HEK293T (cell line): ENCODE results near the gene SUSD1.

Experiments used
- CTCF ChIA-PET: fragments of 350-600 bp; formaldehyde crosslinking; extraction: SDS; loops from one replicate; lab custom pipeline; 2021; ENCODE audit warnings: antibody characterized with exemption, inconsistent platforms; lab: Yijun Ruan, JAX
- POLR2A ChIA-PET: fragments of 350-600 bp; formaldehyde crosslinking; extraction: SDS; loops from one replicate; lab custom pipeline; 2020; ENCODE audit warnings: antibody characterized with exemption, inconsistent platforms; lab: Yijun Ruan, JAX
- DNase-seq: peaks from one replicate; pipeline ENCODE4 v3.0.0; 2012; ENCODE audit warnings: mixed read lengths; ENCODE audit errors: extremely low spot score
- ARNT ChIP-seq: fragments of 450-650 bp; IDR thresholded peaks from 2 replicates; pipeline ENCODE4 v1.6.1; 2017; ENCODE audit warnings: mild to moderate bottlenecking
- BHLHE40 ChIP-seq: fragments of 450-650 bp; IDR thresholded peaks from 2 replicates; pipeline ENCODE4 v1.6.1; 2016; ENCODE audit warnings: mild to moderate bottlenecking, moderate library complexity, borderline replicate concordance
- CTBP1 ChIP-seq: fragments of 450-650 bp; IDR thresholded peaks from 2 replicates; pipeline ENCODE4 v1.6.1; 2016; ENCODE audit warnings: borderline replicate concordance
- ELF4 ChIP-seq: fragments of 450-650 bp; IDR thresholded peaks from 2 replicates; pipeline ENCODE4 v1.6.1; 2017; ENCODE audit warnings: antibody characterized with exemption
- FOXA1 ChIP-seq: fragments of 450-650 bp; IDR thresholded peaks from 2 replicates; pipeline ENCODE4 v1.6.1; 2016; ENCODE audit warnings: mild to moderate bottlenecking
- FOXK2 ChIP-seq: fragments of 450-650 bp; IDR thresholded peaks from 2 replicates; pipeline ENCODE4 v1.6.1; 2016; ENCODE audit warnings: mild to moderate bottlenecking
- FOXM1 ChIP-seq: fragments of 450-650 bp; IDR thresholded peaks from 2 replicates; pipeline ENCODE4 v1.6.1; 2017; ENCODE audit warnings: mild to moderate bottlenecking, borderline replicate concordance
- HDGF ChIP-seq: fragments of 450-650 bp; IDR thresholded peaks from 2 replicates; pipeline ENCODE4 v1.6.1; 2017; ENCODE audit warnings: antibody characterized with exemption, borderline replicate concordance
- L3MBTL2 ChIP-seq: fragments of 450-650 bp; conservative IDR thresholded peaks from 2 replicates; pipeline ENCODE4 v1.6.1; 2016; ENCODE audit warnings: mild to moderate bottlenecking
- LEF1 ChIP-seq: fragments of 450-650 bp; IDR thresholded peaks from 2 replicates; pipeline ENCODE4 v1.6.1; 2017; ENCODE audit warnings: mild to moderate bottlenecking, borderline replicate concordance
- NFRKB ChIP-seq: fragments of 450-650 bp; IDR thresholded peaks from 2 replicates; pipeline ENCODE4 v1.6.1; 2016; ENCODE audit warnings: mild to moderate bottlenecking, moderate library complexity
- PKNOX1 ChIP-seq: fragments of 450-650 bp; IDR thresholded peaks from 2 replicates; pipeline ENCODE4 v1.6.1; 2016
- SP1 ChIP-seq: fragments of 450-650 bp; IDR thresholded peaks from 2 replicates; pipeline ENCODE4 v1.6.1; 2017
- SUZ12 ChIP-seq: fragments of 450-650 bp; IDR thresholded peaks from 2 replicates; pipeline ENCODE4 v1.6.1; 2016; ENCODE audit warnings: mild to moderate bottlenecking
- TARDBP ChIP-seq: fragments of 450-650 bp; IDR thresholded peaks from 2 replicates; pipeline ENCODE4 v1.6.1; 2016
- ZNF384 ChIP-seq: fragments of 450-650 bp; IDR thresholded peaks from 2 replicates; pipeline ENCODE4 v1.6.1; 2016

The SUSD1 gene

GRCh38 chr9:112184946-112185345 lies 9.8 kb upstream of the SUSD1 start:
- no peak for DNase-seq
- no peak for TF ChIP-seq CTBP1
- no peak for TF ChIP-seq L3MBTL2
- TF ChIP-seq PKNOX1, result no peak
- no peak for TF ChIP-seq SP1
- TF ChIP-seq ZNF384, result no peak
- no peak for TF ChIP-seq LEF1
- no peak for TF ChIP-seq TARDBP
- no peak for TF ChIP-seq FOXK2
- TF ChIP-seq BHLHE40, result no peak
- no peak for TF ChIP-seq ARNT
- no peak for TF ChIP-seq SUZ12
- TF ChIP-seq NFRKB, result no peak
- POLR2A ChIA-PET, result interaction anchor here (0.9 kb wide), 1 partner anchor 11 kb away, joined by 3 read pairs; no protein-coding TSS in a partner anchor
- CTCF ChIA-PET, result no interaction called here

- DNase-seq, result no peak
- CTCF ChIA-PET, result no interaction called here
- POLR2A ChIA-PET, result interaction anchor here (0.9 kb wide), 1 partner anchor 10 kb away, joined by 3 read pairs; no protein-coding TSS in a partner anchor
- TF ChIP-seq SP1, result no peak
- no peak for TF ChIP-seq CTBP1
- no peak for TF ChIP-seq L3MBTL2
- TF ChIP-seq HDGF, result no peak
- no peak for TF ChIP-seq FOXM1
- TF ChIP-seq ELF4, result no peak
- no peak for TF ChIP-seq BHLHE40
- TF ChIP-seq ARNT, result no peak
- TF ChIP-seq LEF1, result no peak
- TF ChIP-seq NFRKB, result no peak
- TF ChIP-seq PKNOX1, result no peak
- TF ChIP-seq SUZ12, result no peak
- no peak for TF ChIP-seq ZNF384
- TF ChIP-seq FOXA1, result no peak
- TF ChIP-seq TARDBP, result no peak
These were observed 9.1 kb upstream of the SUSD1 start for GRCh38 chr9:112184221-112184620.

DNA sequence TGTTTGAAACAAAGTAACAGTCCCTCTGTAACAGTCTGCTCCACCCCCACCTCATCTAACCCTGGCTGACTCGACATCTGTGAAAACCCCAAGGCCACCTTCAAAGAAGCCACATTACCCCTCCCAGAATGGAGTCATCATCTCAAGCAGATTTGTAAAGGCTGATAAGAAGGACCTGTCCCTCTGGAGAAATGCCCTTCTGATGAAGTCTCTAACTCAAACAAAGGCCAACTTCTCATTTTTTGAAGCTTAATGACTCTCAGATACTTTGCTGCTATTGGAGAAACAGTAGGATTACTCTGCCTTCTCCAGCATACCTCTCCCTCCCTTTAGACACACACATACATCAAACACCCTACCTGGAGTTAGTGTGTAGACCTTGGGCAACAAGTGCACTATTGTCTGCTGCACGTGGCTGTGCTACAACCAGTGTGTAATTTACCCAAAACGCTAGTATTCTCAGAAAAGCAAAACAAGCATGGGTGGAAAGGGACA lies 5.3 kb upstream of the SUSD1 start:
- DNase-seq, result no peak
- POLR2A ChIA-PET, result interaction anchor here (1.0 kb wide), 1 partner anchor 20 kb away, joined by 3 read pairs; no protein-coding TSS in a partner anchor
- CTCF ChIA-PET, result no interaction called here
- no peak for TF ChIP-seq PKNOX1
- no peak for TF ChIP-seq L3MBTL2
- no peak for TF ChIP-seq FOXK2

GRCh38 chr9:112179816-112180215 lies 4.7 kb upstream of the SUSD1 start:
- no peak for DNase-seq
- no peak for TF ChIP-seq BHLHE40
- no peak for TF ChIP-seq FOXM1
- TF ChIP-seq HDGF, result no peak
- TF ChIP-seq FOXK2, result no peak
- no peak for TF ChIP-seq NFRKB
- no peak for TF ChIP-seq SP1
- no peak for TF ChIP-seq CTBP1
- TF ChIP-seq LEF1, result no peak
- no peak for TF ChIP-seq ARNT
- TF ChIP-seq TARDBP, result no peak
- no peak for TF ChIP-seq L3MBTL2
- no peak for TF ChIP-seq ZNF384
- CTCF ChIA-PET, result no interaction called here
- POLR2A ChIA-PET, result interaction anchor here (1.0 kb wide), 1 partner anchor 21 kb away, joined by 3 read pairs; no protein-coding TSS in a partner anchor

DNA sequence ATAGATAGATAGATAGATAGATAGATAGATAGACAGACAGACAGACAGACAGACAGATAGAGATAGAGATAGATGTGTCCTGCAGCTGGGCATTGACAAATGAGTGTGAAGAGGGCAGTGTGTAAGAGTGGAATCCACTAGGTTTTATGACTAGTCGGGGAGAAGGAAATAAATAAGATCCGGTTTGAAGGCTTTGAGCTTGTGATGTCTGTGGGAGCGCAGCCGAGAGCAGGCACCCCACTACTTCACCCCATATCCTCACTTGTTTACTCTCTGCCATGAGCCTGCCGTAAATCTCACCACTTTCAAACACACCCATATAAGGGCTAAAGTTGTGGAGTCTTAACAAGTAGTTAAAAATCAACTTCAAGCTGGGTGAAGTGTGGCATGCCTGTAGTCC lies 1.4 kb upstream of the SUSD1 start:
- ChIA-PET POLR2A (interaction anchor here (0.9 to 2.0 kb wide), 3 partner anchors 10 to 119 kb away, joined by 3 to 8 read pairs (median 3); no protein-coding TSS in a partner anchor), CTCF (no interaction called here)
- no peak for DNase-seq
- TF ChIP-seq HDGF (no peak), SUZ12 (no peak), NFRKB (no peak), ARNT (no peak), L3MBTL2 (no peak), FOXK2 (no peak), BHLHE40 (no peak), PKNOX1 (no peak), LEF1 (no peak), ZNF384 (no peak), ELF4 (no peak), FOXM1 (no peak), CTBP1 (no peak)

- TF ChIP-seq BHLHE40 (no peak), SUZ12 (no peak), FOXM1 (no peak), PKNOX1 (no peak), ZNF384 (no peak), FOXA1 (no peak), NFRKB (no peak), LEF1 (no peak), L3MBTL2 (no peak), HDGF (no peak), ELF4 (no peak), CTBP1 (no peak), FOXK2 (no peak), ARNT (no peak), TARDBP (no peak)
- no peak for DNase-seq
- POLR2A ChIA-PET, result interaction anchor here (2.0 kb wide), 1 partner anchor 13 kb away, joined by 8 read pairs; no protein-coding TSS in a partner anchor
- CTCF ChIA-PET, result no interaction called here
These were observed 759 bp upstream of the SUSD1 start for GRCh38 chr9:112175796-112176315.
